HCT116 (cell line): ENCODE measurements around the gene MINDY4B. TPM values are rescaled to one million over a fixed set of nuclear protein-coding genes. Genes with fewer than 3 reads are reported as not detected.

Experiments
- ATAC-seq: fragments of 200-7000 bp; cut with Tn5 transposase; 2 replicates; pipeline ENCODE4 v1.9.1; 2020; ENCODE audit warnings: mild to moderate bottlenecking, moderate library complexity
- BruUV-seq: library from RNA; stranded (reverse); fragments of 400-500 nt; replicated peaks from 2 replicates; lab custom pipeline; 2021; lab: Mats Ljungman, UMichigan
- CTCF ChIA-PET: fragments of 300-600 bp; sonication (Branson Sonifier 250); formaldehyde crosslinking; loops from one replicate; lab custom pipeline; 2021; ENCODE audit warnings: antibody characterized with exemption; lab: Charles Lee
- POLR2A ChIA-PET: fragments of 300-600, 350-600 bp; sonication (Branson Sonifier 250); formaldehyde crosslinking; loops from one replicate; lab custom pipeline; 2021; ENCODE audit warnings: antibody characterized with exemption; lab: Charles Lee
- RAD21 ChIA-PET, 2 experiments: fragments of 300-600 bp; sonication (Branson Sonifier 250); formaldehyde crosslinking; loops; one replicate each; lab custom pipeline; 2023; ENCODE audit warnings: low total read pairs in 2 of 2; ENCODE audit not compliant: uncharacterized antibody in 2 of 2, unreplicated experiment in 2 of 2, low non-redundant PET in 1 of 2; lab: Charles Lee
- DNase-seq: peaks from one replicate; pipeline ENCODE4 v3.0.0-alpha.2; 2010; ENCODE audit warnings: low read depth, low spot score
- H2AFZ ChIP-seq: fragments of 200-600 bp; shearing (Covaris generic), sonication (generic); 2 replicates; pipeline ENCODE4 v1.6.1; 2017; ENCODE audit warnings: low read depth, mixed run types, mixed read lengths, antibody characterized with exemption, low read length; ENCODE audit not compliant: poor library complexity, severe bottlenecking
- H3K27ac ChIP-seq: 2 replicates; pipeline ENCODE4 v1.5.1; 2012; ENCODE audit warnings: low read depth, low read length
- H3K27me3 ChIP-seq: fragments of 200-600 bp; sonication (generic); 2 replicates; pipeline ENCODE4 v1.6.1; 2016; ENCODE audit warnings: mixed run types, low read length, mixed read lengths; ENCODE audit not compliant: insufficient read depth
- H3K36me3 ChIP-seq, 2 experiments: fragments of 200-500 bp in 1 of 2; fragments of 200-600 bp in 1 of 2; sonication (Bioruptor generic) in 1 of 2; sonication (generic) in 1 of 2; 2 replicates each; pipeline versions ENCODE4 v1.5.1 to v1.6.1; 2014 to 2016; ENCODE audit warnings: low read length in 2 of 2, inconsistent platforms in 1 of 2, mixed read lengths in 1 of 2, mixed run types in 1 of 2; ENCODE audit not compliant: insufficient read depth in 2 of 2, control insufficient read depth in 1 of 2
- H3K4me1 ChIP-seq, 2 experiments: fragments of 200-600 bp in 1 of 2; sonication (generic) in 1 of 2; 2 replicates each; pipeline versions ENCODE4 v1.5.1 to v1.6.1; 2012 to 2017; ENCODE audit warnings: low read length in 2 of 2, inconsistent platforms in 1 of 2, mild to moderate bottlenecking in 1 of 2, mixed read lengths in 1 of 2, mixed run types in 1 of 2, moderate library complexity in 1 of 2; ENCODE audit not compliant: insufficient read depth in 2 of 2, control insufficient read depth in 1 of 2
- H3K4me2 ChIP-seq: fragments of 200-600 bp; sonication (generic); 2 replicates; pipeline ENCODE4 v1.6.1; 2017; ENCODE audit warnings: mixed run types, low read length, mixed read lengths
- H3K4me3 ChIP-seq, 2 experiments: fragments of 200-600 bp in 1 of 2; sonication (generic) in 1 of 2; replicated peaks in 1 of 2; 2 replicates each; pipeline ENCODE4 v1.5.1; 2011 to 2016; ENCODE audit warnings: low read length in 2 of 2, control low read depth in 1 of 2, low read depth in 1 of 2, mild to moderate bottlenecking in 1 of 2, mixed read lengths in 1 of 2, mixed run types in 1 of 2
- H3K79me2 ChIP-seq: fragments of 200-600 bp; sonication (generic); 2 replicates; pipeline ENCODE4 v1.6.1; 2017; ENCODE audit warnings: mild to moderate bottlenecking, mixed run types, low read length, moderate library complexity, mixed read lengths; ENCODE audit not compliant: insufficient read depth
- H3K9ac ChIP-seq: fragments of 200-600 bp; sonication (generic); 2 replicates; pipeline ENCODE4 v1.6.1; 2016; ENCODE audit warnings: low read length, mixed read lengths
- H3K9me2 ChIP-seq: fragments of 200-600 bp; sonication (generic), shearing (Covaris generic); 2 replicates; pipeline ENCODE4 v1.6.1; 2017; ENCODE audit warnings: mixed run types, mild to moderate bottlenecking, moderate library complexity; ENCODE audit not compliant: insufficient read depth
- H3K9me3 ChIP-seq, 2 experiments: fragments of 200-500 bp in 1 of 2; fragments of 200-600 bp in 1 of 2; sonication (Bioruptor generic) in 1 of 2; sonication (generic) in 1 of 2; 2 replicates each; pipeline ENCODE4 v1.6.1; 2014 to 2017; ENCODE audit warnings: low read length in 2 of 2, mixed read lengths in 2 of 2, inconsistent platforms in 1 of 2, low read depth in 1 of 2, mild to moderate bottlenecking in 1 of 2, mixed run types in 1 of 2, moderate library complexity in 1 of 2; ENCODE audit not compliant: control insufficient read depth in 1 of 2, insufficient read depth in 1 of 2
- H4K20me1 ChIP-seq: fragments of 200-600 bp; sonication (generic), shearing (Covaris generic); 2 replicates; pipeline ENCODE4 v1.6.1; 2017; ENCODE audit warnings: mixed run types, mild to moderate bottlenecking, moderate library complexity; ENCODE audit not compliant: insufficient read depth
- CTCF ChIP-seq, 3 experiments: fragments of 200-600 bp in 1 of 3; sonication (generic) in 1 of 3; IDR thresholded peaks in 2 of 3; conservative IDR thresholded peaks in 1 of 3; 2 replicates each; pipeline ENCODE4 v1.5.1; 2012 to 2017; ENCODE audit warnings: low read depth in 2 of 3, low read length in 2 of 3, antibody characterized with exemption in 1 of 3, borderline replicate concordance in 1 of 3, control low read depth in 1 of 3, mild to moderate bottlenecking in 1 of 3, mixed read lengths in 1 of 3, mixed run types in 1 of 3, moderate library complexity in 1 of 3; ENCODE audit not compliant: insufficient read depth in 1 of 3
- EGR1 ChIP-seq: IDR thresholded peaks from 2 replicates; pipeline ENCODE4 v1.6.1; 2012; ENCODE audit warnings: low read depth
- ELF1 ChIP-seq: IDR thresholded peaks from 2 replicates; pipeline ENCODE4 v1.6.1; 2012; ENCODE audit warnings: low read depth, borderline replicate concordance
- EZH2phosphoT487 ChIP-seq: fragments of 200-600 bp; IDR thresholded peaks from 2 replicates; pipeline ENCODE4 v1.6.1; 2018; ENCODE audit warnings: antibody characterized with exemption, borderline replicate concordance
- POLR2A ChIP-seq: IDR thresholded peaks from 2 replicates; pipeline ENCODE4 v1.7.0; 2011; ENCODE audit warnings: borderline replicate concordance; ENCODE audit not compliant: insufficient read depth, insufficient read length; ENCODE audit errors: extremely low read depth
- REST ChIP-seq: IDR thresholded peaks from 2 replicates; pipeline ENCODE4 v1.6.1; 2012; ENCODE audit warnings: low read depth
- SP1 ChIP-seq: IDR thresholded peaks from 2 replicates; pipeline ENCODE4 v1.6.1; 2012; ENCODE audit warnings: low read depth
- YY1 ChIP-seq: IDR thresholded peaks from 2 replicates; pipeline ENCODE4 v1.6.1; 2011; ENCODE audit warnings: low read length, low read depth, moderate library complexity, mild to moderate bottlenecking; ENCODE audit not compliant: insufficient replicate concordance; ENCODE audit errors: extremely low read depth
- ZNF274 ChIP-seq: fragments of 200-500 bp; sonication (Bioruptor generic); IDR thresholded peaks from 2 replicates; pipeline ENCODE4 v1.6.1; 2014; ENCODE audit warnings: mild to moderate bottlenecking, low read depth, low read length, inconsistent platforms
- intact Hi-C: fragments of 100-400 bp; cut with micrococcal nuclease; formaldehyde crosslinking; loops from 2 replicates; pipeline ENCODE4 v1.10.0; 2022
- total RNA-seq: library from RNA; stranded (reverse); gene quantifications from one replicate; pipeline ENCODE4 v1.2.1, GENCODE V29; 2021; ENCODE audit not compliant: unreplicated experiment

Gene MINDY4B
- total RNA-seq, 1 experiment from 2014 or later: not detected

GRCh38 chr3:150942221-150942620 is 37.0 kb upstream of the MINDY4B start:
- DNase-seq (no peak), ATAC-seq (no peak)
- no peaks in the 10 kb centered on the region for H3K79me2 ChIP-seq
- no peak overlapping the region for H3K4me3 ChIP-seq
- ChIA-PET CTCF (no interaction called here), RAD21 (no interaction called here), POLR2A (no interaction called here)
- no peak overlapping the region for H3K27ac ChIP-seq
- BruUV-seq: no TSS peak
- no peaks in the 10 kb centered on the region for H4K20me1 ChIP-seq
- no peak overlapping the region for H3K4me2 ChIP-seq
- H2AFZ ChIP-seq: no peak overlapping the region
- no peaks in the 10 kb centered on the region for H3K9me3 ChIP-seq
- H3K27me3 ChIP-seq: no peaks in the 10 kb centered on the region
- no peaks in the 10 kb centered on the region for H3K4me1 ChIP-seq
- intact Hi-C loops: no loop called here
- H3K9me2 ChIP-seq: 0 out of 2 replicates have a peak, but pooled peaks cover 2% of the 10 kb centered on the region
- H3K36me3 ChIP-seq: no peaks in the 10 kb centered on the region
- no peak overlapping the region for H3K9ac ChIP-seq
- TF ChIP-seq POLR2A: no peak
- no peak for TF ChIP-seq REST
- TF ChIP-seq EGR1: no peak
- no peak for TF ChIP-seq EZH2phosphoT487
- TF ChIP-seq SP1: no peak
- TF ChIP-seq, all 23 proteins: peak for 0

GRCh38 chr3:150936693-150937092 is 31.5 kb upstream of the MINDY4B start:
- Histone ChIP-seq H3K79me2 (no peaks in the 10 kb centered on the region), H3K36me3 (no peaks in the 10 kb centered on the region), H3K9me3 (no peaks in the 10 kb centered on the region), H3K27ac (no peak overlapping the region), H4K20me1 (no peaks in the 10 kb centered on the region), H3K4me1 (no peaks in the 10 kb centered on the region), H3K9ac (no peak overlapping the region), H2AFZ (no peak overlapping the region), H3K9me2 (no peaks in the 10 kb centered on the region), H3K4me3 (no peak overlapping the region), H3K4me2 (no peak overlapping the region), H3K27me3 (no peaks in the 10 kb centered on the region)
- RAD21 ChIA-PET: no interaction called here
- POLR2A ChIA-PET: no interaction called here
- no TSS peak for BruUV-seq
- no peak for TF ChIP-seq ZNF274
- no peak for TF ChIP-seq CTCF (IDR thresholded peaks at IDR 0.05 in 2 of 3, conservative IDR thresholded peaks at IDR 0.05 in 1 of 3; ENCODE audit: borderline replicate concordance in 1 of 3, insufficient read depth in 1 of 3, low read depth in 2 of 3, low read length in 2 of 3)
- TF ChIP-seq YY1: no peak
- TF ChIP-seq REST: no peak
- TF ChIP-seq POLR2A: no peak
- TF ChIP-seq ELF1: no peak
- TF ChIP-seq EGR1: no peak
- CTCF ChIA-PET: no interaction called here
- DNase-seq (no peak), ATAC-seq (no peak)
- intact Hi-C loops: no loop called here
